DMS 273 (cell line): ENCODE results near the gene VASN.

Experiments used
- DNase-seq: peaks from one replicate; lab custom pipeline; 2025; ENCODE audit not compliant: unreplicated experiment; lab: John Stamatoyannopoulos, UW

Gene VASN

DNA sequence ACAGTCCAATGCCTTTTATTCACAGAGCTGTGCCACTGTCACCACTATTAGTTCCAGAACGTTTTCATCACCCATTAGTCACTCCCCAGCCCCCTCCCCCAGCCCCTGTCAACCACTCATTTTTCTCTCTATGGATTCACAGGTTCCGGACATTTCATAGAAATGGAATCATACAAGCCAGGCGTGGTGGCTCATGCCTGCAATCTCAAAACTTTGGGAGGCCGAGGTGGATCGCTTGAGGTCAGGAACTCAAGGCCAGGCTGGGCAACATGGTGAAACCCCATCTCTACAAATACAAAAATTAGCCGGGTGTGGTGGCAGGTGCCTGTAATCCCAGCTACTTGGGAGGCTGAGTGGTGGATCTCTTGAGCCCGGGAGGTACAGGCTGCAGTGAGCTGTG lies 19.8 kb upstream of the VASN start:
- DNase-seq = no peak

DNA sequence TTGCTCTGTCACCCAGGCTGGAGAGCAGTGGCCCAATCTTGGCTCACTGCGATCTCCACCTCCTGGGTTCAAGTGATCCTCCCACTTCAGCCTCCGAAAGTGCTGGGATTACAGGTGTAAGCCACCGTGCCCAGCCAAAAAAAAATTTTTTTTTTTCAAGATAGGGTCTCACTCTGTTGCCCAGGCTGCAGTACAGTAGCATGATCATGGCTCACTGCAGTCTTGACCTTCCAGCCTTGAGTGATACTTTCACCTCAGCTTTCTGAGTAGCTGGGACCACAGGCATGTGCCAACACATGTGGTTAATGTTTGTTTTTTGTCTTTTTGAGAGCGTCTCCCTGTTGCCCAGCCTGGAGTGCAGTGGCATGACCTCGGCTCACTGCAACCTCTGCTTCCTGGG lies 18.8 kb upstream of the VASN start:
- no peak for DNase-seq

DNA sequence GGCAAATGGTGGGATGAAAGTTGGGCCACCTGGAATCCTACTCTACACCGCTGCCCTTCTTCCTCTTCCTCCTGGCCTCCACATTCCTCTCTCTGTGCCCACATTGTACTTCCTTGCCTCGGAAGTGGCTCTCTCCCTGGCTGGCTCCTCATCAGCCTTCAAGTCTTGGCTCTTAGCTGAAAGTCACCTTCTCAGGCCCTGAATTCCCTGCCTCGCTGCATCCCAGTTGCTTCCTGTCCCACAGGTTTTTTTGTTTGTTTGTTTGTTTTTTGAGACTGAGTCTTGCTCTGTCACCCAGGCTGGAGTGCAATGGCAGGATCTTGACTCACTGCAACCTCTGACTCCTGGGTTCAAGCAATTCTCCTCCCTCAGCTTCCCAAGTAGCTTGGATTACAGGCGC lies 18.0 kb upstream of the VASN start:
- DNase-seq = no peak

DNA sequence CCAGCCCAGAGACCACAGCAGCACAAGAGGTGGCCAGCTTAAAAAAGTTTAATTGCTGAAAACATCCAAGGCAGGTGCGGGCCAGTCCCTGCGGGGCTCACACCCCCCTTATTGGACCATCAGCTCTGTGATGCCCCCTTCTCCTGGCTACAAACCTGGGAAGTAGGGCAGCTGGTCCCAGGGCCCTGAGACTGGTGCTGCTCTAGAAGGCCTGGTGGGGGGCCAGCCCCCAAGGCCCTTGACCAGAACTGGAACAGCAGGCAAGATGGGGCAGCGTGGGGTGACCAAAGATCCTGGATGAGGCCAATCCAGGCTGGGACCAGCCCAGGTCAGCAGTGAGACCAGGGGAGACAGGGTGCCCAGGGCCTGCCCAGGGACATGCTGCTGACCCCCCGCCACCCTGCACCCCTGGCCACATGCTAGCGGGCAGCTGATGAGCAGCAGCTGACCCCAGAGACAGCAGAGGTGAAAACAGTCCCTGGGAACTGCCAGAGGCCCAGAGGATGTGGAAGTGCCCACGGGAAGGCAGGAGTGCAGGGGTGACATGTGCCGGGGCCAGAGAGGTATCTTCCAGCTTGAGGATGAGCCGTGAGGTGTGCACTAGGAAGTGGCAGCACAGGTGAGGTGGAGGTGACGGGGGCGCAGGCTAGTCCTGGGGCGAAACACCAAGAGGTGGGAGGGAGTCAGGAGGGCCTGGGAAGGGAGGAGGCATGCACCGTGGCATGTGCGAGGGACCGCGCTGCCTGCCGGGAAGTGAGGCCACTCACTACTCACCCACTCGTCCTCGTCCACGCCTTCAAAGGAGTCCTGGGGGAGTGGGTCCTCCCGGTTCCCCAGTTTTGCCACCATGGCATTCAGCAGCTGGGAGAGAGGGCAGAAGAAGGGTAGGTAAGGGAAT lies 16.9 kb upstream of the VASN start:
- DNase-seq = no peak

DNA sequence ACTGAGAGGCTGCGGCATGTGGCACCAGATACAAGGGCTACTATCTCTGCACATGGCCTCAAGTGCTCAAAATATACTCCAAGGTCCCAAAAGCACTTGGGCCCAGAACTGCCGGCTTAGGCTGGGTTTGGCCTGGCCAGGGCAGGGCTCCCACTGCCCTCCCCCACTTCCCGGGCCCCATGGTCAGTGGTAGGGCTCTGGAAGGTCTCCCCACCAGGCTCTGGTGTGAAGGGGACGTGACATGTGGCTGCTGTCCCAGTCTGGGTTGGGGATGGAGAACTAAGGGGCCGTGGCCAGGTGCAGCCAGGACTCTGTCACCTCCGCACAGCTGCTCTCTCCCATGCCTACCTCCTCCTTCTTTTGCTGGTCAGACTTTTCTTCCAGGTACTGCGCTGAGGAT lies 14.8 kb upstream of the VASN start:
- DNase-seq = no peak

DNA sequence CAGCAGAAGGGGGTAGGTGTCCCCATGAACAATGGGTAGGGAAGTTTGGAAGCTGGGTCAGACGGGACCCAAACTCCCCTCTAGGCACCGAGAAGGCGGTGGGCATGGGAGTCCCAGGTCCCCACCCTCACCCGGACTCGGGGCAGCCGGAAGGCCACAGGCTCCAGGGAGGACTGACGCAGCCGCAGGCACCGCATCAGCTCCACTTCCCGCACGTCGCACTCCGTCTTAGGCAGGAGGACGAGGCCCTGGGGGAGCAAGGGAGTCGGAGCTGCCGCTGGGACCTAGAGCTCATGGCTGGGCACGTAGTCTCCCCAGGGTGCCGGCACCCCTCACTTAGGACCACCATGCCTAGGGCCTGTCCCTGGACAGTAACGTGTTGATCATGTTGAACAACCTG lies 13.4 kb upstream of the VASN start:
- DNase-seq = no peak

DNA sequence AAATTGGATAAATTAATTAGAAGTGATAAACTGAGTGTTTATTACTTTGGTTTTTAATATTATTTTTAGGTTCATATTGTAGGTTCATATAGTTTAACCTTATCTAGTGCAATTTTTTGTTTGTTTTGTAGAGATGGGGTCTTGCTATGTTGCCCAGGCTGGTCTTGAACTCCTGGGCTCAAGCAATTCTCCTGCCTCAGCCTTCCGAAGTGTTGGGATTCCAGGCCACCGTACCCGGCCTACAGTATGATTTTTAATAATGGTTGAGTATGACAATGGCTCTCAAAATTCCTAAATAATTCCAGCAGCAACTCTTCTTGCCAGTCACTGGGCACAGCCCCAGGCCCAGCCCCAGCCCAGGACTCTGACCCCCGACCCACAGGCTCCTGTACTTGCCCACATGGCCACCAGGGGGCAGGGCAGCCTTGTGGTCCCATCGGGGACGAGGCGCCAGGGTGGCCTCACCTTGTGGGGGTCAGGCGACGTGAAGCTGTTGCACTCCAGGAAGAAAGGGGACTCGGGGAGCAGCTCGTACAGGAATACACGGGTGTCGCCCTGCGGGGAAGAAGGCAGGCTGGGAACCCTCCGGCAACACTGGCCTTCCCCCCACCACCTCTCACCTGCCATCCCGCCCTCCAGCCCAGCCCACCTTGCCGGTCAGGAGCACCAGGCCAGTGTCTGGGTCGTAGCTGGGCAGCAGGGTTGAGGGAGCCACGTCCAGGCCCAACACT lies 12.7 kb upstream of the VASN start:
- DNase-seq = peak; percentile 76

DNA sequence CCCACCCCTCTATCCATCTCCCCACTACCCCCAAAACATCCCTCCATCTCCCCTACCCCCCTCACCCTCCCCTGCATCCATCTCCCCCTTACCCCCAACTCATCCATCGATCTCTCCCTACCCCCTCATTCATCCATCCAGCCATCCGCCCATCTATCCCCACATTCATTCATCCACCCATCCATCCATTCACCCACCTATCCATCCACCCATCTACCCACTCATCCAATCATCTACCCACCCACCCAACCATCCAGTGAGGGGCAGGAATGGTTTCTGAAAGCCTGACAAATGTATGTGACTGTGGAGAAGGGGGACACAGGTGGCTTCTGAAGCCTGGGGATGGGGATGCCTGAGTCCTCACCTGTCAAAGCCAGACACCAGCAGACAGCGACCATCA lies 11.7 kb upstream of the VASN start:
- DNase-seq = no peak

DNA sequence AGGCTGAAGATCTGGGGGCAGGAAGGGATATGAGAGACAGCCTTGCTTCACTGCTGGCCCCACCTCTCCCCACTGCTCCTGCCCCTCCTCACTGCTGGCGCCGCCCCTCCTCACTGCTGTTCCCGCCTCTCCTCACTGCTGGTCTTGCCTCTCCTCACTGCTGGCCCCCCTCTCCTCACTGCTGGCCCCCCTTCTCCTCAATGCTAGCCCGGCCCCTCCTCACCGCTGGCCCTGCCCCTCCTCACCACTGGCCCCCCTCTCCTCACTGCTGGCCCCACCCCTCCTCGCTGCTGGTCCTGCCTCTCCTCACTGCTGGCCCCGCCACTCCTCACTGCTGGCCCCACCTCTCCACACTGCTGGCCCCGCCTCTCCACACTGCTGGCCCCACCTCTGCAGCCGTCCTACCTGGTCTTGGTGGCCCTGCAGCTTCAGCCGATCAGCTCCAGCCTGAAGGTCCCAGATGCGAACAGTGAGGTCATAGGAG lies 11.1 kb upstream of the VASN start:
- DNase-seq = peak; percentile 56

DNA sequence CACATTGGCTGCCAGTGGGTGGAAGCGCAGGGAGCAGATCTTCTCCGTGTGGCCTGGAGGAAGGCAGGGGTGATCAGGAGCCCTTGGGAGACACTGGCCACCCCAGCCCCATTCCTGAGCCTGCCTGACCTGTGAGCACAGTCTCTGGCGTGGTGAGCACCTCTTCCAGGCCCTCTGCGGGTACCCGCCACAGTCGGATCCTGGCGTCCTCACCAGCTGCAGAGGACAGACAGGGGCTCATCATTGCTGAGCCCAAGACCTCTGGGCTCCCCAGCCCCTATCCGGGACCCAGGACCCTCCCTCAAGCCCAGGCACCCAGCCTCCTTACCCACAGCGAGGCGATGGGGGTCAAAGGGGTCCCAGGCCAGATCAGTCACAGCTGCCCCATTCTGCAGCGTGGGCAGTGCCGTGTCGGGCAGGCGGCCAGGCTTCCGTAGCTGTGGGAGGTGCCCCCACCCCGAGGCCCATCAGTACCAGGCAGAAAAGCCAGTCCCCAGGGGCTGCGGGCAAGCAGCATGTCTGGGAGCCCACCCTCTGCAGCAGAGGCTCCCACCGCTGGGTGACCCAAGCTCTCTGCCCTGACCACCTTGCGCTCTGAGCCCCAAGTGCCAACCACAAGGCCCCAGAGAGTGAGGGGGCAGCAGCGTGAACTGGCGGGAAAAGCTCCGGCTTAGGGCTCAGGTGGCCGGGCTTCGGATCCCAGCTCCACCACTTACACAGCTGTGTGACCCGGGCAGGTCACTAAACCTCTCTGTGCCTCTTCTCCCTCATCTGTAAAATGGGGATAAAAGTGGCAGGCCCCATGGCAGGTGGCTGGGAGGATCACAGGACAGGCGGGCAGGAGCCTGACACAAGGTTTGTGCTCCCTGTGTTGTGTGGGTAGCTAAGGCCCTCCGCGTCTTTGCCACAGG lies 10.4 kb upstream of the VASN start:
- no peak for DNase-seq

DNA sequence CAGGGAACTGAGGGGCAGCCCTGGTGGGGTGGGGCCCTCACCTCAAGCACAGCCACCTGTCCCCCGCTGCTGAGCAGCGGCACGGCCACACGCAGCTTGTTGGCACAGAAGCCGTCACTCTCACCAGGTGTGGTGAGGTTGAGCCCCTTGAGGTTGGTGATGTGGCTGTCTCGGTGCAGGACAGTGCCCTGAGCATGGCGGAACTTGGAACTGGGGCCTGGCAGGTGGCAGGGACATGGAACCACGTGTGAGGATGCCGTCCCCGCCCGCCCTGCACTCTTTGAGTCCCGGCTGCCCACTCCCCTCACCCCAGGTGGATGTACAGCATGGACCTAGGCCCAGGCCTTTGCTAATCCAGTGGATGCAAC lies 9.7 kb upstream of the VASN start:
- DNase-seq = no peak

DNA sequence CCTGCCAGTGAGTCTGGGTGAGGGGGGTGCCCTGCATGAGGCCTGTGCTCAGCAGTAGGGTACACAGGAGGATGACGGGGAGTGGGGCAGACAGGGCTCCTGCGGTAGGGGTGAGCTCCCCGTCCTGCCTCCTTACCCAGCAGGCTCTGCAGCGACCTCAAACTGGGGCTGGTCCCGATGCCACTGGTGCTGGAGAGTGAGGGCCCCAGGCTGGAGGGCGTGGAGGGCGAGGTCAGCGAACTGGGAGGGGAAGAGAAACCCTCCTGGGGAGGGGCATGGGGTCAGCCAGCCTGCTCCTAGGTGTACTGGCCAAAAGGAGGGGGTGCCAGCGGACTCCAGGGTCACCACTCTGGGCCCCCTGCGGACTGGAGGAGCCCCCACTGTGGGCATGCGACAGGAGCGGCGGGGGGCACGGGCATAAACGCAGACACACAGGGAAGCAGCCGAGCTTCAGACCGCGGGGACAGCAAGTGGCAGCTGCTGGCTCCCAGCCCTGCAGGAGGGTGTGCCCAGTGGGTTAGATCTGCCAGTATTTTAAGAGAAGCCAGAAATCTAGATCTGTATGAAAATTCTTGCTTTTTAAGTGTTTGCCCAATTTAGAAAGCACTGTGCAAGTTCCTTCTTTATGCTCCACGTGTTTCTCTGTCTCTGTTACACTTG lies 9.0 kb upstream of the VASN start:
- no peak for DNase-seq

DNA sequence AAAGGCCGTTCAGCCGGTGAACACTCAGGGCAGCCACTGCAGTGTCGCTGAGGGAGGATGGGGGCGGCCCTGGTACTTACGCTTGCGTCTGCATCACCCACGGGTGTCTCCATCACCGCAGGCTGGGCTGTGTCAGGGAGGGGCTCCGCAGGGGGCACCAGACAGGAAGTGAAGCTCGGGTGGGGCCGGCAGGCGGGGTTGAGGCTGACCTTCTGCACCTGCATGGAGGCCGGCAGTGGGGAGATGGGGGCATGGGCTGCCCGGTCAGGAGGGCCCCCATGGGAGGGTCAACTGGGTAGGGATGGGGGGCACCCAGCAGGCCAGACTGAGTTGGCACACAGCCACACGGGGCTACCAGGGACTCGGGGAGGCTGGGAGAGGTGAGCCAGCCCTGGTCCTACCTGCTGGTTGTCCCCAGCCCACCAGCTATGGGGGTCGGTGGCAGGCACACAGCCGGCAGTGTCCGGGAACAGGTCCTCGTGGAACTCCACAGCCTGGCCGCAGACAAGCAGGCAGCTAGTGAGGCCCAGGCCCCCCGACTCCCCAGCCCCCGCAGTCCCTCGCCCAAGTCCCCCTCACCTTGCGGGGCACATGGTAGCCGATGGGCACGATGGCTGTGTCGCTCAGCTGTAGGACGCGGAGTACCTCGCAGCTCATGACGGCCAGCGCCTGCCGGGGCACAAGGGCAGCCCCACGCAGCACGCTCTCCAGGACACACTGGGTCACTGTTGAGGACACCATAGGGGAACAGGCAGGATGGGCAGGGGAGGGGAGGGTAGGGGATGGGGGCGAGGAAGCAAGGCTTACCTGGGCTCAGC lies 7.2 kb upstream of the VASN start:
- DNase-seq = no peak

DNA sequence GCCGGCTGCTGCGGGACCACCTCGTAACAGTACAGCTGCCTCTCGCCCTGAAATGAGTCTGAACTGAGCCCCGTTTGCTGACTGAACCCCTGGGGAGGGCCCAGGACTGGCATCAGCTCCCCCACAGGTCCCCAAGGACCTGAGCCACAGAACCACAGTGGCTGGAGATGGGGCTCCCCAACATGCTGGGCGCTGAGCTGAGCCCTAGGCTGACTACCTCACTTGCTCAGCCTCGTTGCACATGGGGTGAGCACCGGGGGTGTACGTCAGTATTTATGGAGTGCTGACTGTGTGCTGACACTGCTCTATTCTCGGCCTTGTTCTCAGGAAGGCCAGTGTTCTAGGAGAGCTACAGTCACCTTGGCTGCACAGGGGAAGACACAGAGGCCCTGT lies 6.6 kb upstream of the VASN start:
- DNase-seq = no peak

DNA sequence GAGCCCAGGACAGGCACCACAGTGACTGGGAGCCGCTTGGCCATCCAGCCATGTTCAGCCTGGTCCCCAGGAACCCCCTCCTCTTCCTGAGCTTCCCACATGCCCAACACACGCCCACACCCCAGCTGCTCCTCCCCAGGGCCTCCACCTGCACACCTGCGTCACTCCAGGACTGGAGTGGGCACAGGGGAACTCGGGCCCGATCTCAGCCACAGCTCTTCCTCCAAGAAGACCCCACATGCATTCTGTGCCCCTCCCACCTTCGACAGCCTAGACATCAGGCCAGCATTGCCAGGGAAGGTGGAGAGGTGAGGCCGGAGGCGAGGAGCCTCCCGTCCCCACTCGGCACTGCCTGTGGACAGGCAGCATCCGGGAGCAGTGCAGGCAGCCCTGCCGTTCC lies 6.0 kb upstream of the VASN start:
- DNase-seq = no peak

DNA sequence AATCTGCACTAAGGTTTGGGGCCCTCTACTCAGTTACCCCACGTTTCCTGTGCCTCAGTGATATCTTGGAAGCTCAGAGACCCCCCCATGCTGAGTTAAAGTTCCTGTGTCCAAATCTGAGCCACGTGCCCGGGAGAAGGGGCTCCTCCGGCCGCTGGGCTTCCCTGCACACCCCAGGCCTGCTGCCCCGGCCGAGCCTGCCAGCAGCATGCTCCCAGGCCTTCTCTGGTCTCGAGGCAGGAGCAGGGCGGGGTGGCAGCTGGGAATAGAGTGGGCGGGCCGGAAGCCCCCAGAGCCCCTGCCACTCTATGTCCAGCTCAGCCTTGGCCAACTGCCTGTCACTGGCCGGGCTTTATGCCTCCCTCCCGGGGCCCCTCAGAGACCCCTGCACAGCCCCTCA lies 5.6 kb upstream of the VASN start:
- no peak for DNase-seq

DNA sequence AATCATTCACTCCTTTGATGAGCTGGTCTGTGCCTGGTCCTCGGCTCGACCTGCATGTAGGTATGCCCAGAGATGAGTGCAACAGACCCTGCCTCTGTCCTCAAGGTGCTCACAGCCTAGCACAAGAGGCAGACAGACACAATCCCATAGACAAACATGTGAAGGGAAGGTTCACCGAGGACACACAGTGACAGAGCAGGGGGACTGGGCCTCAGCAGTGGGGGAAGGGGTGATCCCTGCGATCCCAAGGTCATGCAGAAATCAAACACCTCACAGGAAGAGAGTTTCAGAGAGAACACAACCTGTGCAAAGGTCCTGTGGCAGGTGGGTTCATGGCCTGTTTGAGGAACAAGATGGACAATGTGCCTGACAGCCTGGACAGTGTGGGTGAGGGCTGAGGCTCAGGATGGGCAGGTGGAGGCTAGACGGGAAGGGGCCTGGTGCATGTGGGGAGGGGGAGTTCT lies 4.2 kb upstream of the VASN start:
- no peak for DNase-seq

DNA sequence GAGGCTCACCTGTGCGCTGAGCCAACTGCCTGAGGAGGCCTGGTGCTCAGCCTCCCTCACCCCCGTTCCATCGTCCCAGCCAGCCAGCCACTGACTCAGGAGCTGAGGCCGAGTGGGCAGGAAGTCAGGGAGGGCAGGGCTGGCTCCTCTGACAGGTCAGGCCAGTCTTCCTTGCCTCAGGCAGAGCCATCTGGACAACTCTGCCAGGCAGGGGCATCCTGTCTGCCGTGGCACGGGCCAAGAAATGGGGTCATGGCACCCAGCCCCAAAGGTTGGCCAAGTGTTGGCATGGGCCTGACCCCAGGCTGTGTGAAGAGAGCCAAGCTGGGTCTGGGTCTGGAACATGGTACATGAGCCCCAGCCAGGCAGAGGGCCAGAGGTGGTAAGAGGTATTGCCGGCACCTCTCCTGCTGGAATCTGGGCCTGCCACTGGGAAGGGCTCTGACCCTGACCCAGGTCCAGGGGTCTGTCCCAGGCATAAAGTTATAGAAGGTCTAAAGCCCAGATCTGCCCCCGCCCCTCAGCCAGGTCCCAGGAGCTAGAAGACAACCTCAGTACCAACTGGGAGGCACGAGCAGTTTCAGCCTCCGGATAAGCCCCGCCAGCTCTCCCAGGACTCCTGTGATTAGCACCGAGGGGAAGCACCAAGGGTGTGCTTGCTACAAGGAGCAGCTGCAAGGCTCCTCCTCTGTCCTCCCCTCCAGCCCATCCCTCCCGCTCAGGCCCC lies 2.5 kb upstream of the VASN start:
- no peak for DNase-seq

DNA sequence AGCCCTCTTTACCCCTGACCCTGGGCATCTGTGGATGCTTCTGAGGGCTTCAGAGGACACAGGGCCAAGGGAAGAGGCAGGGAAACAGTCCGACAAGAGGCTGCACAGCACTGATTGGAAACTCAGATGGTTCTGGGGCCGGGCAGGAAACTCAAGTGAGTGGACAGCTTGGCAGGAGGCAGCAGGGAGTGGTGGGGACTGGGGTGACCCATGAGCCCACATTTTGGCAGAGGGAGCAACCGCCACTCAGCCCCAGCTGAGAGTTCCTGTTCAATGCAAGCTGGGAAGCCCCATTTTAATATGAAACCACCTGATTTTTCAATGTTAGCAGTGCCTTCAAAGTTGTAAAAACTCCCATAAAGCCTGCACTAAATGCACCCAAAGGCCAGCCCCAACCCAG lies 1.5 kb upstream of the VASN start:
- no peak for DNase-seq
